Measurements from ENCODE around the gene ORM1.

ORM1 gene

DNA sequence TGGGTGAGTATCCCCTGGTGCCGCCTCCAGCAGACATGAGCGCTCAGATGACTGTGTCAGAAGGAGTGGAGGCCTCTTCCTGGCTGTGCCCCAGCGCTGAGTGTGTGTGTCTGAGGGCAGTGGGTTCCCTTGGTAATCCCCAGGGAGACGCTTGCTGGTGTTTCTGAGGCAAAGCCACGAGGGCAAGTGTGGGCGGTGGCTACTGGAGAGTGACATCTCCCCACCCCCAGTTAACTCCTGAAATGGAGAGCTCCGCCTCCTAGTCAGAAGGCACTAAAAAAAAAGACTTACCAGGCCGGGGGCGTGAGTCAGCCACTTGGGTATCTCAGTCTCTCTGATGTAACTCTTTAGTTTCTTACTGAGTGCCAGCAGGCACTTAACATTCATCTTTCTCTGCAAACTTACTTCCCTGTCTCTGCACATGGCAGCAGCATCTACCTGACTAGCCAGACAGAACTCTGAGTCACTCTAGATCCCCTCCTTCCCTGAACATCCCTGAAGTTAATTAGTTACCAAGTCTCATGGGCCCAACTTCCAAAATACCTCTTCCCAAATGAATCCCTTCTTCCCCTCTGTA is 26.1 kb downstream of the ORM1 start:
- peak overlapping the region; percentile 10 for H3K27ac ChIP-seq (replicated peaks; ENCODE audit: low read length)
- H3K4me3 ChIP-seq (ENCODE audit: low read length in 2 of 2): no peak overlapping the region
- no peak overlapping the region for H3K18ac ChIP-seq (ENCODE audit: low read length)
- peak; percentile 64 for DNase-seq (ENCODE audit: low spot score)
- H2BK15ac ChIP-seq (ENCODE audit: low read length): no peak overlapping the region
- H2BK120ac ChIP-seq (ENCODE audit: low read depth, low read length): no peak overlapping the region
- peaks cover 9 to 18% of the 10 kb centered on the region in 2 donors for H3K4me1 ChIP-seq (ENCODE audit: control insufficient read depth in 2 of 2, insufficient read depth in 1 of 2, low read depth in 1 of 2, low read length in 2 of 2)
- no peak overlapping the region for H2BK12ac ChIP-seq (ENCODE audit: low read length)
- H3K4me2 ChIP-seq (ENCODE audit: insufficient read depth, low read length, poor library complexity, severe bottlenecking): peak overlapping the region; percentile 40
- H3K79me1 ChIP-seq (ENCODE audit: low read depth, low read length): no peaks in the 10 kb centered on the region
- no peak overlapping the region for H4K8ac ChIP-seq (ENCODE audit: low read depth, low read length)
- H3K9ac ChIP-seq (ENCODE audit: low read depth, low read length, poor library complexity): no peak overlapping the region
- H2AFZ ChIP-seq (ENCODE audit: low read length): peak overlapping the region; percentile 30
- no CpG with 5 or more reads among the region's 9 CpGs for WGBS, 2 donors (ENCODE audit: extremely low coverage in 2 of 2, insufficient read length in 2 of 2, insufficient replicate concordance in 1 of 2)
- H2BK5ac ChIP-seq (ENCODE audit: low read length): no peak overlapping the region
- H3K4ac ChIP-seq (ENCODE audit: low read length): no peak overlapping the region
- no peak overlapping the region for H2AK5ac ChIP-seq (ENCODE audit: low read depth, low read length)
- H3K14ac ChIP-seq (ENCODE audit: low read length): no peak overlapping the region
- H3K27me3 ChIP-seq (ENCODE audit: control insufficient read depth in 3 of 3, insufficient read depth in 3 of 3, low read depth in 1 of 3, low read length in 3 of 3): no peaks in the 10 kb centered on the region
- peaks cover 16 to 74% of the 10 kb centered on the region in 2 donors for H3K36me3 ChIP-seq (replicated peaks in 1 of 2; ENCODE audit: control insufficient read depth in 2 of 2, insufficient read depth in 2 of 2, low read length in 2 of 2)
- H3K23ac ChIP-seq (ENCODE audit: low read depth, low read length, poor library complexity): no peak overlapping the region
- no peaks in the 10 kb centered on the region for H3K9me3 ChIP-seq (replicated peaks in 1 of 2; ENCODE audit: control insufficient read depth in 2 of 2, insufficient read depth in 1 of 2, low read depth in 1 of 2, low read length in 2 of 2)
- H4K91ac ChIP-seq (ENCODE audit: low read depth, low read length, poor library complexity): no peak overlapping the region

DNA sequence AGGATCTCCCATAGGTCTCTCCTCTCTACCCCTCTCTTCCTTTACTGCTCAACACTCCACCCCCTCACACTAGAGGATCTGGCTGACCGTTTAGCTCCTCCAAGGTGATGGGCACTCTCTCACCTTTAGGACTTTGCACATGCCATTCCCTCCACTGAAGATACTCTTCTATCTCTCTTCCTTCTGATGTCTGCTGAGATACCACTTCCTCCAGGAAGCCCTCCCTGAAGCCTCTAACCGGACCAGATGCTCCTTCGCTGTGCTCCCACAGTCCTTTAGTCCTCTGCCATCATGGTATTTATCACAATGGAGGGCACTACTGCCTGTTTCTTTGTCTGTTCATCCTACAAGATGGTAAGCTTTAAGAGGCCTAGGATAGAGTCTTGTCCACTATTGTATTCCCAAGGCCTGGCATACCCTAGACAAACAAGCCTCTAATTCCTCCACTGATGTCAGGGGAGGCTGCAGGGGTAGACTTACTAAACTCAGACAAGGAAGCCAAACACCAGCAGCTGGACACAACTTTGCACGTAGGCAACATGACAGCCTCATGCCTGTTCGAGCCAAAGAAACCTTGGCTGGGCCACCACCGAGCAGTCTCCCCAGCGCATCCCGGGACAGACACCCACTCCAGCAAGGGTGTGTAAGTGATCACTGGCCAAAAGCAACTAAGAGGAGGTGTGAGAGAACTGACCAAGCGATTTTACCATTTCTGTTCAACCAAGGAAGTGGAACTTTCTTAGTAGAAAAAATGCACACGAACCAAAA is 27.0 kb downstream of the ORM1 start:
- H2AFZ ChIP-seq (ENCODE audit: low read length): no peak overlapping the region
- H3K9me3 ChIP-seq (replicated peaks in 1 of 2; ENCODE audit: control insufficient read depth in 2 of 2, insufficient read depth in 1 of 2, low read depth in 1 of 2, low read length in 2 of 2): no peaks in the 10 kb centered on the region
- no peak overlapping the region for H3K27ac ChIP-seq (replicated peaks; ENCODE audit: low read length)
- H2BK12ac ChIP-seq (ENCODE audit: low read length): peak overlapping the region; percentile 4
- no peak overlapping the region for H3K4me3 ChIP-seq (ENCODE audit: low read length in 2 of 2)
- H3K4ac ChIP-seq (ENCODE audit: low read length): no peak overlapping the region
- H3K4me1 ChIP-seq (ENCODE audit: control insufficient read depth in 2 of 2, insufficient read depth in 1 of 2, low read depth in 1 of 2, low read length in 2 of 2): peaks cover 9 to 18% of the 10 kb centered on the region in 2 donors
- no peak overlapping the region for H3K9ac ChIP-seq (ENCODE audit: low read depth, low read length, poor library complexity)
- no peak overlapping the region for H2BK120ac ChIP-seq (ENCODE audit: low read depth, low read length)
- H3K79me1 ChIP-seq (ENCODE audit: low read depth, low read length): no peaks in the 10 kb centered on the region
- no peak overlapping the region for H4K8ac ChIP-seq (ENCODE audit: low read depth, low read length)
- no peak overlapping the region for H2BK5ac ChIP-seq (ENCODE audit: low read length)
- peaks cover 16 to 71% of the 10 kb centered on the region in 2 donors for H3K36me3 ChIP-seq (replicated peaks in 1 of 2; ENCODE audit: control insufficient read depth in 2 of 2, insufficient read depth in 2 of 2, low read length in 2 of 2)
- no peak for DNase-seq (ENCODE audit: low spot score)
- no peaks in the 10 kb centered on the region for H3K27me3 ChIP-seq (ENCODE audit: control insufficient read depth in 3 of 3, insufficient read depth in 3 of 3, low read depth in 1 of 3, low read length in 3 of 3)
- no peak overlapping the region for H4K91ac ChIP-seq (ENCODE audit: low read depth, low read length, poor library complexity)
- H3K14ac ChIP-seq (ENCODE audit: low read length): no peak overlapping the region
- H2BK15ac ChIP-seq (ENCODE audit: low read length): no peak overlapping the region
- H3K4me2 ChIP-seq (ENCODE audit: insufficient read depth, low read length, poor library complexity, severe bottlenecking): no peak overlapping the region
- H2AK5ac ChIP-seq (ENCODE audit: low read depth, low read length): no peak overlapping the region
- WGBS, 2 donors (ENCODE audit: extremely low coverage in 2 of 2, insufficient read length in 2 of 2, insufficient replicate concordance in 1 of 2): no CpG with 5 or more reads among the region's 10 CpGs
- H3K18ac ChIP-seq (ENCODE audit: low read length): peak overlapping the region; percentile 42
- H3K23ac ChIP-seq (ENCODE audit: low read depth, low read length, poor library complexity): no peak overlapping the region

DNA sequence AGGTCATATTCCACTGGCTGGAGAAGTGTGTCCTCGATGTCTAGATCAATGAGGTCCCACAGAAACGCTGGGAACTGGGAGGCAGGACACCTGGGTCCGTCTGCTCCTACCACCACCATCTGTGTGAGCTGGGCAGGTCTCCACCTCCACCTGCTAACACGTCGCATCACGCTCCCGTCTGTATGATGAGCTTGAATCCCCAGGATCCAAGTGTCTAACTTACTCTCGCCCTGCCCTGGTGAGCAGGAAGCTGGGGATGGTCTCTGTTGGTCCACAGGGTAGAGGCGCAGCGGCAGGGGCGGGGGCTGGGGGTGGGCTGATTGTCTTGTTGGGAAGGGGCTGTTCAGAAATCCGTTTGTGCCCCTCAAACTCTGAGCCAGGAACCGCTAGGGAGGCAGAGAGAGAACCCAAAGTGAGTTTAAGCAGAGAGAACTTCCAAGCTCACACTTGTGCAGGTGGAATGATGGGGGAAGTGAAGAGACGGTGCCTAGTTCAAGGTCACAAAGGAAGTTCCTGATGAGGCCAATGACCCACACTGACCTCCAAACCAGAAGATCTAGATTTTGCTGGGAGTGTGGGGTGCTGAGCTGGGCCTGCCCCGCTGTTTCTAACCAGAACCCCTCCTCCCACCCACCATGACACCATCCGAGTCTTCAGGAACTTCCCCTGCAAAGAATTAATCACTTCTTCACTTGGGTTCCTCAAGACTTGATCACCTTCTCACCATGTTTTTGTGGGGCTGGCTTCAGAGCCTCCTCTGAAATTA is 27.9 kb downstream of the ORM1 start:
- Histone ChIP-seq H3K4me3 (ENCODE audit: low read length in 2 of 2) (no peak overlapping the region), H3K36me3 (replicated peaks in 1 of 2; ENCODE audit: control insufficient read depth in 2 of 2, insufficient read depth in 2 of 2, low read length in 2 of 2) (peaks cover 18 to 72% of the 10 kb centered on the region in 2 donors), H2AFZ (ENCODE audit: low read length) (no peak overlapping the region), H3K4me2 (ENCODE audit: insufficient read depth, low read length, poor library complexity, severe bottlenecking) (no peak overlapping the region), H2BK15ac (ENCODE audit: low read length) (no peak overlapping the region), H2BK120ac (ENCODE audit: low read depth, low read length) (no peak overlapping the region), H2AK5ac (ENCODE audit: low read depth, low read length) (peak overlapping the region; percentile 44), H3K9ac (ENCODE audit: low read depth, low read length, poor library complexity) (no peak overlapping the region), H3K23ac (ENCODE audit: low read depth, low read length, poor library complexity) (no peak overlapping the region), H2BK5ac (ENCODE audit: low read length) (no peak overlapping the region), H3K27me3 (ENCODE audit: control insufficient read depth in 3 of 3, insufficient read depth in 3 of 3, low read depth in 1 of 3, low read length in 3 of 3) (no peaks in the 10 kb centered on the region), H3K27ac (replicated peaks; ENCODE audit: low read length) (no peak overlapping the region), H4K91ac (ENCODE audit: low read depth, low read length, poor library complexity) (no peak overlapping the region), H3K14ac (ENCODE audit: low read length) (no peak overlapping the region), H3K4me1 (ENCODE audit: control insufficient read depth in 2 of 2, insufficient read depth in 1 of 2, low read depth in 1 of 2, low read length in 2 of 2) (peaks cover 9 to 18% of the 10 kb centered on the region in 2 donors), H3K4ac (ENCODE audit: low read length) (no peak overlapping the region), H2BK12ac (ENCODE audit: low read length) (no peak overlapping the region), H3K79me1 (ENCODE audit: low read depth, low read length) (no peaks in the 10 kb centered on the region), H4K8ac (ENCODE audit: low read depth, low read length) (no peak overlapping the region), H3K18ac (ENCODE audit: low read length) (no peak overlapping the region), H3K9me3 (replicated peaks in 1 of 2; ENCODE audit: control insufficient read depth in 2 of 2, insufficient read depth in 1 of 2, low read depth in 1 of 2, low read length in 2 of 2) (no peaks in the 10 kb centered on the region)
- WGBS, 2 donors (ENCODE audit: extremely low coverage in 2 of 2, insufficient read length in 2 of 2, insufficient replicate concordance in 1 of 2): no CpG with 5 or more reads among the region's 16 CpGs
- DNase-seq (ENCODE audit: low spot score): no peak

DNA sequence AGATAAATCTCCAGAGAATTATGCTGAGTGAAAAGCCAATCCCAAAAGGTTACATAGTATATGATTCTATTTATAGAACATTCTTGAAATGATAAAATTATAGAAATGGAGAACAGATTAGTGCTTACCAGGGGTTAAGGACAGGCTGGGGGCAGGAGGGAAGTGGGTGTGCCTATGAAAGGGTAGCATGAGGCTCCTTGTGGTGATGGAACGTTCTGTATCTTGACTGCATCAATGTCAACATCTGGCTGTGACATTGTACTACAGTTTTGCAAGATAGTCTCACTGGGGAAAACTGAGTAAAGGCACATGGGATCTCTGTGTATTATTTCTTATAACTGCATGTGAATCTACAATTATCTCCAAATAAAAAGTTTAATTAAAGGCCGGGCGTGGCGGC is 29.0 kb downstream of the ORM1 start:
- Histone ChIP-seq H3K18ac (ENCODE audit: low read length) (no peak overlapping the region), H3K23ac (ENCODE audit: low read depth, low read length, poor library complexity) (no peak overlapping the region), H3K4me1 (ENCODE audit: control insufficient read depth in 2 of 2, insufficient read depth in 1 of 2, low read depth in 1 of 2, low read length in 2 of 2) (peaks cover 9 to 18% of the 10 kb centered on the region in 2 donors), H3K36me3 (replicated peaks in 1 of 2; ENCODE audit: control insufficient read depth in 2 of 2, insufficient read depth in 2 of 2, low read length in 2 of 2) (peaks cover 12 to 71% of the 10 kb centered on the region in 2 donors), H3K4ac (ENCODE audit: low read length) (no peak overlapping the region), H3K14ac (ENCODE audit: low read length) (no peak overlapping the region), H3K9me3 (replicated peaks in 1 of 2; ENCODE audit: control insufficient read depth in 2 of 2, insufficient read depth in 1 of 2, low read depth in 1 of 2, low read length in 2 of 2) (no peaks in the 10 kb centered on the region), H2AK5ac (ENCODE audit: low read depth, low read length) (no peak overlapping the region), H3K4me2 (ENCODE audit: insufficient read depth, low read length, poor library complexity, severe bottlenecking) (no peak overlapping the region), H2BK5ac (ENCODE audit: low read length) (no peak overlapping the region), H2BK12ac (ENCODE audit: low read length) (no peak overlapping the region), H4K91ac (ENCODE audit: low read depth, low read length, poor library complexity) (no peak overlapping the region), H3K27me3 (ENCODE audit: control insufficient read depth in 3 of 3, insufficient read depth in 3 of 3, low read depth in 1 of 3, low read length in 3 of 3) (no peaks in the 10 kb centered on the region), H2AFZ (ENCODE audit: low read length) (no peak overlapping the region), H4K8ac (ENCODE audit: low read depth, low read length) (no peak overlapping the region), H3K9ac (ENCODE audit: low read depth, low read length, poor library complexity) (no peak overlapping the region), H3K4me3 (ENCODE audit: low read length in 2 of 2) (no peak overlapping the region), H3K27ac (replicated peaks; ENCODE audit: low read length) (no peak overlapping the region), H3K79me1 (ENCODE audit: low read depth, low read length) (no peaks in the 10 kb centered on the region), H2BK15ac (ENCODE audit: low read length) (no peak overlapping the region), H2BK120ac (ENCODE audit: low read depth, low read length) (no peak overlapping the region)
- DNase-seq (ENCODE audit: low spot score): no peak
- WGBS, 2 donors (ENCODE audit: extremely low coverage in 2 of 2, insufficient read length in 2 of 2, insufficient replicate concordance in 1 of 2): no CpG with 5 or more reads among the region's 4 CpGs
